ENCODE measurements around the gene TDRKH.

Gene TDRKH, protein sequence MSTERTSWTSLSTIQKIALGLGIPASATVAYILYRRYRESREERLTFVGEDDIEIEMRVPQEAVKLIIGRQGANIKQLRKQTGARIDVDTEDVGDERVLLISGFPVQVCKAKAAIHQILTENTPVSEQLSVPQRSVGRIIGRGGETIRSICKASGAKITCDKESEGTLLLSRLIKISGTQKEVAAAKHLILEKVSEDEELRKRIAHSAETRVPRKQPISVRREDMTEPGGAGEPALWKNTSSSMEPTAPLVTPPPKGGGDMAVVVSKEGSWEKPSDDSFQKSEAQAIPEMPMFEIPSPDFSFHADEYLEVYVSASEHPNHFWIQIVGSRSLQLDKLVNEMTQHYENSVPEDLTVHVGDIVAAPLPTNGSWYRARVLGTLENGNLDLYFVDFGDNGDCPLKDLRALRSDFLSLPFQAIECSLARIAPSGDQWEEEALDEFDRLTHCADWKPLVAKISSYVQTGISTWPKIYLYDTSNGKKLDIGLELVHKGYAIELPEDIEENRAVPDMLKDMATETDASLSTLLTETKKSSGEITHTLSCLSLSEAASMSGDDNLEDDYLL

GRCh38 chr1:151790071-151790939, at the start of gene TDRKH:
Gene TDRKH, minus strand, starts transcription at chr1:151790500. Its CDS starts 7,478 bp downstream, at chr1:151783022.
- peak; percentile 99 for DNase-seq (ENCODE audit: low spot score)
- Mint-ChIP-seq H3K27me3 (ENCODE audit: low read depth) (no peaks in the 10 kb centered on the region), H3K27ac (peak within 1 kb of the TSS; percentile 83), H3K4me1 (ENCODE audit: low read depth) (peaks cover 17% of the 10 kb centered on the region), H3K4me3 (peak within 1 kb of the TSS; percentile 96), H3K9me3 (no peaks in the 10 kb centered on the region), H3K36me3 (ENCODE audit: low read depth) (peaks cover 6% of the 10 kb centered on the region)

GRCh38 chr1:151839457-151840403, 49.4 kb upstream of the TDRKH start, which contains the start of gene C2CD4D:
Gene C2CD4D, minus strand, starts transcription at chr1:151839820. Its CDS starts 831 bp downstream, at chr1:151838989.
- peak within 1 kb of the TSS; percentile 75 for H3K27ac Mint-ChIP-seq

DNA sequence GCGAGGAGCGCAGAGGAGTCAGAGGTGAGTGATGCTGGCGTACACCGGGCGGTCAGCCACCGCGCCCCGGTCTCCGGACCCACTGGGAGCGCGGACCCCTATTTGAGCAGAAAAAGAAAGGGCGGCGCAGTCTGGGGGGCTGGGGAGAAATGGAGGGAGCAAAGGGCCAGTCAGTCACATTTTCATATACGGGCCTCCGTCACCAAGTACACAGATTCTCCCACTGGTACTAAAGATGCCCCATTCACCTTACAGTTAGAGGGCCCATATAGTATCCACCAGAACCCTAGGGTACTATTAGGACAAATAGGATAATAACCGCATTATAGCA, 48.7 kb upstream of the TDRKH start:
- peak overlapping the region; percentile 75 for H3K27ac Mint-ChIP-seq
- H3K9me3 Mint-ChIP-seq: no peaks in the 10 kb centered on the region
- peak overlapping the region; percentile 79 for H3K4me3 Mint-ChIP-seq
- DNase-seq (ENCODE audit: low spot score): no peak
- peaks cover 44% of the 10 kb centered on the region for H3K4me1 Mint-ChIP-seq (ENCODE audit: low read depth)
- H3K36me3 Mint-ChIP-seq (ENCODE audit: low read depth): no peaks in the 10 kb centered on the region
- peaks cover 3% of the 10 kb centered on the region for H3K27me3 Mint-ChIP-seq (ENCODE audit: low read depth)

More at GRCh38 chr1:151839457-151840403, 49.4 kb upstream of the TDRKH start, which contains the start of gene C2CD4D:
- Mint-ChIP-seq H3K36me3 (ENCODE audit: low read depth) (no peaks in the 10 kb centered on the region), H3K9me3 (no peaks in the 10 kb centered on the region), H3K4me1 (ENCODE audit: low read depth) (peaks cover 41% of the 10 kb centered on the region), H3K4me3 (peak within 1 kb of the TSS; percentile 79), H3K27me3 (ENCODE audit: low read depth) (peaks cover 3% of the 10 kb centered on the region)
- DNase-seq (ENCODE audit: low spot score): peak; percentile 71

GRCh38 chr1:151838222-151839081, 48.2 kb upstream of the TDRKH start:
- Mint-ChIP-seq H3K36me3 (ENCODE audit: low read depth) (no peaks in the 10 kb centered on the region), H3K27me3 (ENCODE audit: low read depth) (peaks cover 3% of the 10 kb centered on the region), H3K9me3 (no peaks in the 10 kb centered on the region), H3K4me3 (peak overlapping the region; percentile 79), H3K27ac (peak overlapping the region; percentile 75), H3K4me1 (ENCODE audit: low read depth) (peaks cover 50% of the 10 kb centered on the region)
- peak; percentile 68 for DNase-seq (ENCODE audit: low spot score)

- H3K9me3 Mint-ChIP-seq: no peaks in the 10 kb centered on the region
- peaks cover 3% of the 10 kb centered on the region for H3K27me3 Mint-ChIP-seq (ENCODE audit: low read depth)
- no peaks in the 10 kb centered on the region for H3K36me3 Mint-ChIP-seq (ENCODE audit: low read depth)
- peak overlapping the region; percentile 89 for H3K27ac Mint-ChIP-seq
- no peak for DNase-seq (ENCODE audit: low spot score)
- peaks cover 54% of the 10 kb centered on the region for H3K4me1 Mint-ChIP-seq (ENCODE audit: low read depth)
- H3K4me3 Mint-ChIP-seq: peak overlapping the region; percentile 88
Observed at GRCh38 chr1:151837884-151838221, 47.6 kb upstream of the TDRKH start.

GRCh38 chr1:151837197-151837596, 46.9 kb upstream of the TDRKH start:
- Mint-ChIP-seq H3K9me3 (no peaks in the 10 kb centered on the region), H3K27me3 (ENCODE audit: low read depth) (peaks cover 3% of the 10 kb centered on the region), H3K27ac (peak overlapping the region; percentile 89), H3K4me3 (peak overlapping the region; percentile 88), H3K4me1 (ENCODE audit: low read depth) (peaks cover 55% of the 10 kb centered on the region), H3K36me3 (ENCODE audit: low read depth) (no peaks in the 10 kb centered on the region)
- DNase-seq (ENCODE audit: low spot score): peak; percentile 24

DNA sequence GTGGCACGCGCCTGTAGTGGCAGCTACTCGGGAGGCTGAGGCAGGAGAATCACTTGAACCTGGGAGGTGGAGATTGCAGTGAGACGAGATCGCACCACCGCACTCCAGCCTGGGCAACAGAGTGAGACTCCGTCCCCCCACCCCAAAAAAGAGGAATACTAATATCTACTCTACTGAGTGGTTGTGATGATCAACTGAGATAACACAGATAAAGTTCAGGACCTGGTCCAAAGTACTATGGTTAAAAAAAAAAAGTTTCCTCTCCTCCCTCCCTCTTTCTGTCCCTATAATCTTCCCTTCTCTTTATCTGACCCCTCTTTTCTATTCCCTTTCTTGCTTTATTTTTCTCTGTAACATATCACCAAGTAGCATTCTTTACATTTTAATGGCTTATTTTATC, 45.3 kb upstream of the TDRKH start:
- no peak for DNase-seq (ENCODE audit: low spot score)
- no peak overlapping the region for H3K4me3 Mint-ChIP-seq

DNA sequence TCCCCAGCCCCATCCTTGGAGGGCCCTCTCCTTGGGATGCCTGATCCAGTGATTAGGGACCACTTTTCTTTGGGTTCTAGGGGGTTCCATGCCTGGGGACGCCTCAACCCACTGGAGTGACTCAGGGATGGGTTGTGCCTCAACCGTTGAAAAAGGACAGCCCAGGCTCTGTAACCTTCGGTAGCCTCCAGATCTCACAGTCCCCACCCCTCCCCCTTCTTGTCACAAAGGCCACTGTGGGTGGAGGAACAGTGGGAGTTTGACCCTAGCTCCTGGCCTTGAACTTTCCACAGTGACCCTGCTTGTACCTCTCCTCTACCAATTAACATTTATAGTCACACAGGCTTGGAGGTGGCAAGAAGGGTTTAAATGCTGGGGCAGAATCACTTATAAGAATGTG, 43.9 kb upstream of the TDRKH start:
- peak; percentile 27 for DNase-seq (ENCODE audit: low spot score)
- H3K4me3 Mint-ChIP-seq: peak overlapping the region; percentile 19
- H3K27me3 Mint-ChIP-seq (ENCODE audit: low read depth): peaks cover 3% of the 10 kb centered on the region
- peaks cover 56% of the 10 kb centered on the region for H3K4me1 Mint-ChIP-seq (ENCODE audit: low read depth)
- no peaks in the 10 kb centered on the region for H3K9me3 Mint-ChIP-seq
- no peaks in the 10 kb centered on the region for H3K36me3 Mint-ChIP-seq (ENCODE audit: low read depth)
- peak overlapping the region; percentile 50 for H3K27ac Mint-ChIP-seq

More for the DNA sequence above, 45.3 kb upstream of the TDRKH start:
- peaks cover 3% of the 10 kb centered on the region for H3K27me3 Mint-ChIP-seq (ENCODE audit: low read depth)
- no peak overlapping the region for H3K27ac Mint-ChIP-seq
- peaks cover 55% of the 10 kb centered on the region for H3K4me1 Mint-ChIP-seq (ENCODE audit: low read depth)
- H3K9me3 Mint-ChIP-seq: no peaks in the 10 kb centered on the region
- no peaks in the 10 kb centered on the region for H3K36me3 Mint-ChIP-seq (ENCODE audit: low read depth)

DNA sequence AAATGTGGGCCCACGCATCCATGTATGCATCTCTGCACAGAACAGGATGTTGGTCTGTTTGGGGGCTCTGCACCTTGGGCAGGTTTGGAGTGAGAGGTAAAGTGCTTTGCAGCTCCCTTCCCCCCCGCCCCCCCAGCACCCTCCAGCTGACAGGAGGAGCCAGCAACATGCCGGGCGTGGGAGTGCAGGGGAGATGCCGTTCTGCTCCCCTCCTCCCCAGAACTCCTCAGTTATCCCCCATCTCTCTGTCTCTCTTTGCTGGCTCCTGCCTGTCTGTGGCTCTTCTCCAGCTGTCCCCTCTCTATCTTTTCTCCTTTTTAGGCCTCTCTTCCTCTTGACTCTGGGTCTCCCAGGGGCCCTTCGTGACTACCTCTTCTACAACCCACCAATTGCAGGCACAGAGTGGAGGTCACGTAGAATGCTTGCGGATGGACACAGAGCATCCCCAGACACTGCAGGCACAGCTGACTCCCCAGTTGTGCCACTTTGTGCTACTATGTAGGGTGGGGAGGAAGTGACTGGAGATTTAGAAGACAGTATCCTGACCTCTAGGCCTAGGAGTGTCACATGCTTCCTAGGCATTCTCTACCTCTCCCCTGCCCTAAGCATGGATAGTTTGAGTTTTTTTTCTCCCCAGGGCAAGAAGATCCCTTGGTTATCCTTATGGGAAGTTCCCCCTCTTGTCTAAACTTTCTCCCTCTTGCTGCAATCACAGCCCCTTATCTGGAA, 43.0 kb upstream of the TDRKH start:
- Mint-ChIP-seq H3K4me3 (peak overlapping the region; percentile 19), H3K4me1 (ENCODE audit: low read depth) (peaks cover 59% of the 10 kb centered on the region)

GRCh38 chr1:151832318-151832980, 42.1 kb upstream of the TDRKH start:
- Mint-ChIP-seq H3K4me3 (no peak overlapping the region), H3K27ac (peak overlapping the region; percentile 57), H3K4me1 (ENCODE audit: low read depth) (peaks cover 63% of the 10 kb centered on the region)

More for the DNA sequence above, 43.0 kb upstream of the TDRKH start:
- Mint-ChIP-seq H3K9me3 (no peaks in the 10 kb centered on the region), H3K27ac (peak overlapping the region; percentile 50), H3K36me3 (ENCODE audit: low read depth) (no peaks in the 10 kb centered on the region), H3K27me3 (ENCODE audit: low read depth) (peaks cover 3% of the 10 kb centered on the region)
- DNase-seq (ENCODE audit: low spot score): no peak

DNA sequence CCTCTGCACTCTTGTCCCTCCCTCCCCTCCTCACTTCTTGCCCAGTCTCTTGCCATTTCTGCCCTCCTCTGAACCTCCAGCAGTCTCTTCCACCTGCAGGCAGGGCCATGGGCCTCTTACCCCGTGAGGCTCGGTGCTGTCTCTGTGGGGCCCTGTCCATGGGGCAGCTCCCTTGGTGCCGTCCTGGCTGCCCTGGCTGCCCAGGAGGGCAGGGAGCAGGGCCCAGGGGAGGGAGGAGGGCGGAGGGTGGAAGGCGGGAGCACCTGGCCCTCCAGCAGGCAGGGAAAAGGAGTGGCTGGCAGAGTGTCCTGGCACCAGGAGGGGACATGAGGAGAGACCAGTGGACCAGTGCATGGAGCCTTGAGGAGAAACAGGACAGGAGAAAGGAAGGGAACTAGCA, 41.3 kb upstream of the TDRKH start, which contains the start of gene RORC:
RORC (minus strand) TSS at position 198 of the 400 bp plus-strand sequence; CDS start at position 160, 38 bp downstream.
- Mint-ChIP-seq H3K27ac (peak within 1 kb of the TSS; percentile 86), H3K36me3 (ENCODE audit: low read depth) (no peaks in the 10 kb centered on the region), H3K9me3 (no peaks in the 10 kb centered on the region), H3K4me3 (peak within 1 kb of the TSS; percentile 33), H3K4me1 (ENCODE audit: low read depth) (peaks cover 54% of the 10 kb centered on the region), H3K27me3 (ENCODE audit: low read depth) (no peaks in the 10 kb centered on the region)
- no peak for DNase-seq (ENCODE audit: low spot score)

More at GRCh38 chr1:151832318-151832980, 42.1 kb upstream of the TDRKH start:
- no peak for DNase-seq (ENCODE audit: low spot score)
- peaks cover under 1% of the 10 kb centered on the region for H3K27me3 Mint-ChIP-seq (ENCODE audit: low read depth)
- no peaks in the 10 kb centered on the region for H3K9me3 Mint-ChIP-seq
- no peaks in the 10 kb centered on the region for H3K36me3 Mint-ChIP-seq (ENCODE audit: low read depth)

All from T-helper 2 cell treated with Interferon-gamma antibody and Interleukin-4, amounts not matched to agents 5 μg/mL and 100 μg/mL, for 36 hours (primary cell).